Neural cell (in vitro differentiated cells): ENCODE results near the gene CREBL2. TPM values are rescaled to one million over a fixed set of nuclear protein-coding genes. Genes with fewer than 3 reads are reported as not detected.

Experiments
- H2AFZ ChIP-seq: fragments of 200-600, 300-800 bp; sonication (generic), shearing (Covaris generic); 2 replicates; pipeline ENCODE4 v1.6.0; 2014; ENCODE audit warnings: low read depth, mild to moderate bottlenecking, antibody characterized with exemption, low read length, moderate library complexity
- H3F3A ChIP-seq: fragments of 200-600 bp; shearing (Covaris generic); 2 replicates; pipeline ENCODE4 v1.6.1; 2016; ENCODE audit warnings: mild to moderate bottlenecking, moderate library complexity, mixed read lengths, antibody characterized with exemption, low read length; ENCODE audit not compliant: insufficient read depth, poor library complexity, severe bottlenecking
- H3K27ac ChIP-seq: fragments of 200-600, 300-800 bp; sonication (generic), shearing (Covaris generic); 2 replicates; pipeline ENCODE4 v1.5.1; 2014; ENCODE audit warnings: mild to moderate bottlenecking, low read length, moderate library complexity
- H3K27me3 ChIP-seq: fragments of 300-800, 200-600 bp; sonication (generic), shearing (Covaris generic); 2 replicates; pipeline ENCODE4 v1.6.0; 2014; ENCODE audit warnings: mild to moderate bottlenecking, low read depth, low read length, moderate library complexity; ENCODE audit not compliant: insufficient read depth
- H3K36me3 ChIP-seq: fragments of 300-800, 200-600 bp; sonication (generic), shearing (Covaris generic); 2 replicates; pipeline ENCODE4 v1.5.1; 2014; ENCODE audit warnings: mild to moderate bottlenecking, antibody characterized with exemption, low read length, moderate library complexity; ENCODE audit not compliant: insufficient read depth
- H3K4me2 ChIP-seq: fragments of 300-800, 200-600 bp; sonication (generic), shearing (Covaris generic); 2 replicates; pipeline ENCODE4 v1.6.0; 2014; ENCODE audit warnings: mild to moderate bottlenecking, low read length
- H3K4me3 ChIP-seq: fragments of 300-800, 200-600 bp; sonication (generic), shearing (Covaris generic); 2 replicates; pipeline ENCODE4 v1.5.1; 2014; ENCODE audit warnings: mild to moderate bottlenecking, low read length, moderate library complexity
- H3K79me2 ChIP-seq: fragments of 200-600 bp; shearing (Covaris generic); replicated peaks from 2 replicates; pipeline ENCODE4 v1.6.0; 2014; ENCODE audit warnings: mild to moderate bottlenecking, low read length, moderate library complexity; ENCODE audit not compliant: insufficient read depth
- H3K9ac ChIP-seq: fragments of 300-800, 200-600 bp; sonication (generic), shearing (Covaris generic); 2 replicates; pipeline ENCODE4 v1.6.1; 2016; ENCODE audit warnings: mild to moderate bottlenecking, low read length, mixed read lengths
- H3K9me2 ChIP-seq: fragments of 200-600 bp; shearing (Covaris generic); 2 replicates; pipeline ENCODE4 v1.6.1; 2016; ENCODE audit warnings: mild to moderate bottlenecking, low read length, mixed read lengths; ENCODE audit not compliant: insufficient read depth
- H3K9me3 ChIP-seq: fragments of 200-600, 300-800 bp; sonication (generic), shearing (Covaris generic); 2 replicates; pipeline ENCODE4 v1.6.1; 2016; ENCODE audit warnings: mild to moderate bottlenecking, mixed run types, low read length, moderate library complexity, mixed read lengths
- H4K20me1 ChIP-seq: fragments of 200-600 bp; shearing (Covaris generic); 2 replicates; pipeline ENCODE4 v1.6.1; 2016; ENCODE audit warnings: mild to moderate bottlenecking, mixed run types; ENCODE audit not compliant: insufficient read depth
- CTCF ChIP-seq: fragments of 450-650 bp; IDR thresholded peaks from 2 replicates; pipeline ENCODE4 v1.5.1; 2014; ENCODE audit warnings: antibody characterized with exemption, mild to moderate bottlenecking, moderate library complexity; ENCODE audit not compliant: poor library complexity, severe bottlenecking
- EP300 ChIP-seq: fragments of 450-650 bp; conservative IDR thresholded peaks from 2 replicates; pipeline ENCODE4 v1.6.1; 2014; ENCODE audit warnings: antibody characterized with exemption, mild to moderate bottlenecking, moderate library complexity; ENCODE audit not compliant: poor library complexity, severe bottlenecking
- EZH2 ChIP-seq: fragments of 200-600, 300-800 bp; shearing (Covaris generic), sonication (generic); IDR thresholded peaks from 2 replicates; pipeline ENCODE4 v1.6.1; 2014; ENCODE audit warnings: antibody characterized with exemption, low read length, borderline replicate concordance, mild to moderate bottlenecking; ENCODE audit not compliant: insufficient read depth, poor library complexity, severe bottlenecking
- MXI1 ChIP-seq: fragments of 450-650 bp; conservative IDR thresholded peaks from 2 replicates; pipeline ENCODE4 v1.6.1; 2014; ENCODE audit warnings: antibody characterized with exemption, mild to moderate bottlenecking; ENCODE audit not compliant: poor library complexity, severe bottlenecking
- POLR2AphosphoS5 ChIP-seq: IDR thresholded peaks from 2 replicates; pipeline ENCODE4 v1.6.1; 2012
- RAD21 ChIP-seq: fragments of 450-650 bp; conservative IDR thresholded peaks from 2 replicates; pipeline ENCODE4 v1.6.1; 2014; ENCODE audit warnings: antibody characterized with exemption, mild to moderate bottlenecking, moderate library complexity
- REST ChIP-seq: IDR thresholded peaks from 2 replicates; pipeline ENCODE4 v1.6.1; 2012; ENCODE audit warnings: borderline replicate concordance
- SMC3 ChIP-seq: fragments of 450-650 bp; conservative IDR thresholded peaks from 2 replicates; pipeline ENCODE4 v1.6.1; 2014; ENCODE audit warnings: antibody characterized with exemption, mild to moderate bottlenecking, moderate library complexity; ENCODE audit not compliant: poor library complexity
- TAF1 ChIP-seq: IDR thresholded peaks from 2 replicates; pipeline ENCODE4 v1.6.1; 2012; ENCODE audit warnings: low read depth
- polyA plus RNA-seq: library from polyadenylated mRNA; depleted of rRNA; stranded (reverse); fragments of >200 nt; gene quantifications from 2 replicates; pipeline ENCODE4 v1.2.3, GENCODE V29; 2014

Gene CREBL2
- polyA plus RNA-seq, 1 donor from 2014 or later: 29.9 TPM

GRCh38 chr12:12676605-12677004, 64.9 kb downstream of the CREBL2 start:
- H3K4me2 ChIP-seq: no peak overlapping the region
- H3K9me3 ChIP-seq: no peaks in the 10 kb centered on the region
- no peaks in the 10 kb centered on the region for H3K36me3 ChIP-seq
- TF ChIP-seq TAF1 (no peak), EP300 (no peak), SMC3 (no peak), EZH2 (no peak), CTCF (no peak), REST (no peak), MXI1 (no peak), POLR2AphosphoS5 (no peak), RAD21 (no peak)
- H3K9me2 ChIP-seq: no peaks in the 10 kb centered on the region
- H3F3A ChIP-seq: no peaks in the 10 kb centered on the region
- H3K79me2 ChIP-seq: peaks cover 79% of the 10 kb centered on the region
- H3K27ac ChIP-seq: no peak overlapping the region
- H4K20me1 ChIP-seq: peaks cover 6% of the 10 kb centered on the region
- no peak overlapping the region for H3K4me3 ChIP-seq
- H3K9ac ChIP-seq: no peak overlapping the region
- H2AFZ ChIP-seq: no peak overlapping the region
- no peaks in the 10 kb centered on the region for H3K27me3 ChIP-seq

DNA sequence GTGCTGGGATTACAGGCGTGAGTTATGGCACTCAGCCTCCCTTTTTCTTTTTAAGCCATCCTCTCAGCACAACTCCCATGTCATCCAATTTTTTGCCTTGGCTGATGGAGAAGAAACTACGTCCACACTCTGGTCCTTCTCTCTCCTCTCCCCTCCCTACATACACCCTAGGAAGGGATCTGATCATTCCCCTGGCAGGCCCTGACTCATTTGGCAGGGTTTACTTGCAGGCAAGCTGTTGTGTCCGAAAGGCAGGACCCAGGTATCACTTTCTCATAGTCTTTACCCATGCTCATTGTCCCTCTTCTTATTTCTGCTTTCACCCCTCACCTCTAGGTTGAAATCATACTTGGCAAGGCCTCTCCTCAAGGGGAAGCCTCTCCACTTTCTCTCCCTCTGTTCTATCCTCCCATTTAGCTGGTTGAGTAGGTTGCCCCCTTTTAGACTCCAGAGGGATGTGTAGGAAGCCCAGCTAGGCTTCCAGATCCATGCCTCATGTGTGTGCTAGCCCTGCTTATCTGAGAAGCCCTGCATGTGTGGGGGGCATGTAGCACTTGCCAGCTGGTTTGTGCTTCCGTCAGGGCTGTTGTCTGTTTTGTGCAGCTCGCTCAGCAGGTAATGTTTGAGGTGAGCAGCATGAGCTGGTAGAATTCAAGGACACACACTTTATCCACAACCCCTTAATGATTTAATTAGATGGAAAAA, 69.5 kb downstream of the CREBL2 start:
- H3K79me2 ChIP-seq: peaks cover 68% of the 10 kb centered on the region
- peak overlapping the region; percentile 81 for H3K4me3 ChIP-seq

More for the DNA sequence above, 69.5 kb downstream of the CREBL2 start:
- Histone ChIP-seq H2AFZ (no peak overlapping the region), H3K9me3 (no peaks in the 10 kb centered on the region), H3K27ac (no peak overlapping the region), H3F3A (peaks cover 9% of the 10 kb centered on the region), H3K27me3 (no peaks in the 10 kb centered on the region), H3K4me2 (peak overlapping the region; percentile 92), H3K9me2 (no peaks in the 10 kb centered on the region), H3K9ac (no peak overlapping the region), H4K20me1 (no peaks in the 10 kb centered on the region), H3K36me3 (no peaks in the 10 kb centered on the region)
- TF ChIP-seq EP300: no peak
- TF ChIP-seq EZH2: no peak
- no peak for TF ChIP-seq RAD21
- TF ChIP-seq CTCF: no peak
- TF ChIP-seq POLR2AphosphoS5: no peak
- no peak for TF ChIP-seq MXI1
- no peak for TF ChIP-seq REST
- TF ChIP-seq SMC3: no peak
- no peak for TF ChIP-seq TAF1
